Measurements from ENCODE around the gene KANK4.

KANK4 gene

GRCh38 chr1:62213075-62213914 lies 105.9 kb downstream of the KANK4 start:
- Histone ChIP-seq H4K20me1 (ENCODE audit: low read depth, low read length) (no peaks in the 10 kb centered on the region), H3K9me3 (ENCODE audit: insufficient read depth, low read length) (peaks cover 7% of the 10 kb centered on the region; the same call in 1 of the 2 replicates), H3F3A (ENCODE audit: insufficient read depth) (no peaks in the 10 kb centered on the region), H2AFZ (ENCODE audit: low read depth, low read length, severe bottlenecking) (no peak overlapping the region), H3K79me2 (ENCODE audit: insufficient read depth, low read length) (no peaks in the 10 kb centered on the region), H3K4me3 (ENCODE audit: insufficient read depth, low read length, poor library complexity, severe bottlenecking) (no peak overlapping the region), H3K36me3 (ENCODE audit: low read length) (no peaks in the 10 kb centered on the region), H3K9me2 (replicated peaks; ENCODE audit: insufficient read depth, low read length) (no peaks in the 10 kb centered on the region), H3K9ac (ENCODE audit: low read length) (no peak overlapping the region), H3K27me3 (ENCODE audit: low read length) (no peaks in the 10 kb centered on the region), H3K4me2 (ENCODE audit: low read depth, low read length, poor library complexity, severe bottlenecking) (no peak overlapping the region), H3K27ac (ENCODE audit: low read depth, low read length) (no peak overlapping the region)
- TF ChIP-seq, protein P1, sequence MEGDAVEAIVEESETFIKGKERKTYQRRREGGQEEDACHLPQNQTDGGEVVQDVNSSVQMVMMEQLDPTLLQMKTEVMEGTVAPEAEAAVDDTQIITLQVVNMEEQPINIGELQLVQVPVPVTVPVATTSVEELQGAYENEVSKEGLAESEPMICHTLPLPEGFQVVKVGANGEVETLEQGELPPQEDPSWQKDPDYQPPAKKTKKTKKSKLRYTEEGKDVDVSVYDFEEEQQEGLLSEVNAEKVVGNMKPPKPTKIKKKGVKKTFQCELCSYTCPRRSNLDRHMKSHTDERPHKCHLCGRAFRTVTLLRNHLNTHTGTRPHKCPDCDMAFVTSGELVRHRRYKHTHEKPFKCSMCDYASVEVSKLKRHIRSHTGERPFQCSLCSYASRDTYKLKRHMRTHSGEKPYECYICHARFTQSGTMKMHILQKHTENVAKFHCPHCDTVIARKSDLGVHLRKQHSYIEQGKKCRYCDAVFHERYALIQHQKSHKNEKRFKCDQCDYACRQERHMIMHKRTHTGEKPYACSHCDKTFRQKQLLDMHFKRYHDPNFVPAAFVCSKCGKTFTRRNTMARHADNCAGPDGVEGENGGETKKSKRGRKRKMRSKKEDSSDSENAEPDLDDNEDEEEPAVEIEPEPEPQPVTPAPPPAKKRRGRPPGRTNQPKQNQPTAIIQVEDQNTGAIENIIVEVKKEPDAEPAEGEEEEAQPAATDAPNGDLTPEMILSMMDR (IDR thresholded peaks at IDR 0.05; ENCODE audit: insufficient read depth, low read length, poor library complexity, severe bottlenecking): no peak
- TF ChIP-seq EZH2phosphoT487 (conservative IDR thresholded peaks at IDR 0.05; ENCODE audit: low read length): no peak

DNA sequence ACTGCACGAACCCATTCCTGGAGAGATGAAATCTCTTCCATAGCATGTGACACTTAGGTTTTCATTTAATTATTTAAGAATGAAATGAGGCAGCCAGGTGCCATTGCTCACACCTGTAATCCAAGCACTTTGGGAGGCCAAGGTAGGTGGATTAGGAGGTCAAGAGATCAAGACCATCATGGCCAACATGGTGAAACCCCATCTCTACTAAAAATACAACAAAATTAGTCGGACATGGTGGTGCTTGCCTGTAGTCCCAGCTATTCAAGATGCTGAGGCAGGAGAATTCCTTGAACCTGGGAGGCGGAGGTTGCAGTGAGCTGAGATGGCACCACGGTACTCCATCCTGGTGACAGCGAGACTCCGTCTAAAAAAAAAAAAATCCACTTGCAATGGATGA lies 106.8 kb downstream of the KANK4 start:
- no peaks in the 10 kb centered on the region for H3F3A ChIP-seq (ENCODE audit: insufficient read depth)
- no peak overlapping the region for H2AFZ ChIP-seq (ENCODE audit: low read depth, low read length, severe bottlenecking)
- H3K9me3 ChIP-seq (ENCODE audit: insufficient read depth, low read length): peaks cover 7% of the 10 kb centered on the region; the same call in 1 of the 2 replicates
- TF ChIP-seq, protein P1 (IDR thresholded peaks at IDR 0.05; ENCODE audit: insufficient read depth, low read length, poor library complexity, severe bottlenecking): no peak
- TF ChIP-seq EZH2phosphoT487 (conservative IDR thresholded peaks at IDR 0.05; ENCODE audit: low read length): no peak
- no peaks in the 10 kb centered on the region for H3K36me3 ChIP-seq (ENCODE audit: low read length)
- H4K20me1 ChIP-seq (ENCODE audit: low read depth, low read length): no peaks in the 10 kb centered on the region
- no peaks in the 10 kb centered on the region for H3K27me3 ChIP-seq (ENCODE audit: low read length)
- H3K27ac ChIP-seq (ENCODE audit: low read depth, low read length): no peak overlapping the region
- H3K9me2 ChIP-seq (replicated peaks; ENCODE audit: insufficient read depth, low read length): no peaks in the 10 kb centered on the region
- H3K79me2 ChIP-seq (ENCODE audit: insufficient read depth, low read length): no peaks in the 10 kb centered on the region
- H3K9ac ChIP-seq (ENCODE audit: low read length): no peak overlapping the region
- H3K4me2 ChIP-seq (ENCODE audit: low read depth, low read length, poor library complexity, severe bottlenecking): no peak overlapping the region
- H3K4me3 ChIP-seq (ENCODE audit: insufficient read depth, low read length, poor library complexity, severe bottlenecking): no peak overlapping the region

DNA sequence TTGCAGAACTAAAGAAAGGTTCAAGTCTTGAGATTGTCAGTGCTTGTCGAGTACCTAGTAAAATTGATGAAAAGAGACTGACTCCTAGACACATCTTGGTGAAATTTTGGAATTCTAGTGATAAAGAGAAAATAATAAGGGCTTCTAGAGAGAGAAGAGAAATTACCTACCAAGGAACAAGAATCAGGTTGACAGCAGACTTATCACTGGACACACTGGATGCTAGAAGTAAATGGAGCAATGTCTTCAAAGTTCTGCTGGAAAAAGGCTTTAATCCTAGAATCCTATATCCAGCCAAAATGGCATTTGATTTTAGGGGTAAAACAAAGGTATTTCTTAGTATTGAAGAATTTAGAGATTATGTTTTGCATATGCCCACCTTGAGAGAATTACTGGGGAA lies 108.3 kb downstream of the KANK4 start:
- H3K27ac ChIP-seq (ENCODE audit: low read depth, low read length): no peak overlapping the region
- H3F3A ChIP-seq (ENCODE audit: insufficient read depth): no peaks in the 10 kb centered on the region
- no peak overlapping the region for H2AFZ ChIP-seq (ENCODE audit: low read depth, low read length, severe bottlenecking)
- H3K79me2 ChIP-seq (ENCODE audit: insufficient read depth, low read length): no peaks in the 10 kb centered on the region
- H4K20me1 ChIP-seq (ENCODE audit: low read depth, low read length): no peaks in the 10 kb centered on the region
- no peaks in the 10 kb centered on the region for H3K27me3 ChIP-seq (ENCODE audit: low read length)
- H3K9ac ChIP-seq (ENCODE audit: low read length): no peak overlapping the region
- no peaks in the 10 kb centered on the region for H3K36me3 ChIP-seq (ENCODE audit: low read length)
- H3K9me2 ChIP-seq (replicated peaks; ENCODE audit: insufficient read depth, low read length): no peaks in the 10 kb centered on the region
- no peak for TF ChIP-seq EZH2phosphoT487 (conservative IDR thresholded peaks at IDR 0.05; ENCODE audit: low read length)
- TF ChIP-seq, protein P1 (IDR thresholded peaks at IDR 0.05; ENCODE audit: insufficient read depth, low read length, poor library complexity, severe bottlenecking): no peak
- H3K4me3 ChIP-seq (ENCODE audit: insufficient read depth, low read length, poor library complexity, severe bottlenecking): no peak overlapping the region
- H3K9me3 ChIP-seq (ENCODE audit: insufficient read depth, low read length): peaks cover 7% of the 10 kb centered on the region; the same call in 1 of the 2 replicates
- H3K4me2 ChIP-seq (ENCODE audit: low read depth, low read length, poor library complexity, severe bottlenecking): no peak overlapping the region

Data from SU-DHL-6 (cell line).